Panc1 (cell line): ENCODE measurements around the gene ATG4B. TPM values are rescaled to one million over a fixed set of nuclear protein-coding genes. Genes with fewer than 3 reads are reported as not detected.

Source experiments
- ATAC-seq: fragments of 200-7000 bp; cut with Tn5 transposase; 2 replicates; pipeline ENCODE4 v1.9.1; 2020; ENCODE audit warnings: mild to moderate bottlenecking, moderate library complexity
- BruUV-seq: library from RNA; stranded (reverse); fragments of 400-500 nt; replicated peaks from 2 replicates; lab custom pipeline; 2021; lab: Mats Ljungman, UMichigan
- CTCF ChIA-PET: fragments of 300-600 bp; sonication (Branson Sonifier 250); formaldehyde crosslinking; loops from one replicate; lab custom pipeline; 2022; ENCODE audit warnings: antibody characterized with exemption; lab: Charles Lee
- POLR2A ChIA-PET: fragments of 300-600 bp; sonication (Branson Sonifier 250); formaldehyde crosslinking; loops from one replicate; lab custom pipeline; 2022; ENCODE audit warnings: antibody characterized with exemption; lab: Charles Lee
- DNase-seq: peaks from one replicate; pipeline ENCODE4 v3.0.0-alpha.2; 2010; ENCODE audit warnings: low read depth, low spot score
- H3K27ac ChIP-seq: 2 replicates; pipeline ENCODE4 v1.5.1; 2011; ENCODE audit warnings: mild to moderate bottlenecking, low read length, inconsistent platforms
- H3K27me3 ChIP-seq: fragments of 200-500 bp; sonication (Bioruptor generic); 2 replicates; pipeline ENCODE4 v1.6.0; 2014; ENCODE audit warnings: low read length, inconsistent platforms; ENCODE audit not compliant: control insufficient read depth, insufficient read depth
- H3K36me3 ChIP-seq: fragments of 200-500 bp; sonication (Bioruptor generic); 2 replicates; pipeline ENCODE4 v1.5.1; 2014; ENCODE audit warnings: inconsistent platforms, mild to moderate bottlenecking, low read length, moderate library complexity; ENCODE audit not compliant: control insufficient read depth, insufficient read depth
- H3K4me1 ChIP-seq: 2 replicates; pipeline ENCODE4 v1.5.1; 2011; ENCODE audit warnings: inconsistent platforms, mild to moderate bottlenecking, low read length, moderate library complexity; ENCODE audit not compliant: control insufficient read depth, insufficient read depth
- H3K4me3 ChIP-seq, 2 experiments: 2 replicates each; pipeline ENCODE4 v1.5.1; 2011 to 2012; ENCODE audit warnings: low read depth in 2 of 2, low read length in 2 of 2, mild to moderate bottlenecking in 2 of 2, inconsistent platforms in 1 of 2, moderate library complexity in 1 of 2
- H3K9me3 ChIP-seq: fragments of 200-500 bp; sonication (Bioruptor generic); 2 replicates; pipeline ENCODE4 v1.5.1; 2014; ENCODE audit warnings: low read depth, mild to moderate bottlenecking, inconsistent platforms, low read length, moderate library complexity; ENCODE audit not compliant: control insufficient read depth, insufficient read depth
- CTCF ChIP-seq: fragments of 450-650 bp; IDR thresholded peaks from 2 replicates; pipeline ENCODE4 v1.5.1; 2017; ENCODE audit warnings: mild to moderate bottlenecking
- POLR2AphosphoS5 ChIP-seq: IDR thresholded peaks from 2 replicates; pipeline ENCODE4 v1.6.1; 2012; ENCODE audit warnings: mild to moderate bottlenecking, low read depth, low read length, moderate library complexity
- REST ChIP-seq, 2 experiments: IDR thresholded peaks; 2 replicates each; pipeline ENCODE4 v1.6.1; 2011 to 2012; ENCODE audit warnings: low read depth in 2 of 2, control low read depth in 1 of 2, low read length in 1 of 2, mild to moderate bottlenecking in 1 of 2, moderate library complexity in 1 of 2; ENCODE audit not compliant: insufficient read depth in 1 of 2
- SIN3A ChIP-seq: IDR thresholded peaks from 2 replicates; pipeline ENCODE4 v1.6.1; 2012; ENCODE audit warnings: low read depth, mild to moderate bottlenecking, low read length, moderate library complexity, borderline replicate concordance; ENCODE audit not compliant: insufficient read depth
- TCF7L2 ChIP-seq: IDR thresholded peaks from 2 replicates; pipeline ENCODE4 v1.6.1; 2011; ENCODE audit warnings: mild to moderate bottlenecking, low read depth, low read length, inconsistent platforms
- in situ Hi-C: cut with HindIII; loops from 2 replicates; pipeline ENCODE4 v1.10.0; 2016; ENCODE audit warnings: low sequenced_read_pairs, low pct_unique_long_range_greater_than_20kb
- intact Hi-C: fragments of 100-400 bp; cut with micrococcal nuclease; formaldehyde crosslinking; loops from one replicate; pipeline ENCODE4 v1.10.0; 2022; ENCODE audit not compliant: unreplicated experiment
- total RNA-seq: library from RNA; stranded (reverse); gene quantifications from one replicate; pipeline ENCODE4 v1.2.1, GENCODE V29; 2021; ENCODE audit not compliant: unreplicated experiment

The ATG4B gene
- total RNA-seq, 1 experiment from 2014 or later: 84.2 TPM

- DNase-seq: no peak
- in situ Hi-C loops (no loop called here), intact Hi-C loops (no loop called here)
- ChIA-PET POLR2A (no interaction called here), CTCF (no interaction called here)
- no peak for ATAC-seq
- TF ChIP-seq POLR2AphosphoS5 (no peak), REST (IDR thresholded peaks at IDR 0.05; ENCODE audit: insufficient read depth in 1 of 2, low read depth in 2 of 2, low read length in 1 of 2) (no peak), SIN3A (no peak), CTCF (no peak), TCF7L2 (no peak)
- no TSS peak for BruUV-seq
- Histone ChIP-seq H3K27ac (no peak overlapping the region), H3K27me3 (no peaks in the 10 kb centered on the region), H3K4me1 (peaks cover 11% of the 10 kb centered on the region), H3K4me3 (peak overlapping the region; percentile 65 to 82; a peak in 3 of 4 replicates), H3K36me3 (peaks cover 3% of the 10 kb centered on the region; the same call in 1 of the 2 replicates), H3K9me3 (peaks cover 5% of the 10 kb centered on the region; the same call in 1 of the 2 replicates)
Measured at GRCh38 chr2:241638940-241639339, 1.4 kb downstream of the ATG4B start.

GRCh38 chr2:241639385-241639784, 1.9 kb downstream of the ATG4B start:
- no peak for DNase-seq
- ATAC-seq: no peak
- Histone ChIP-seq H3K36me3 (peaks cover 3% of the 10 kb centered on the region; the same call in 1 of the 2 replicates), H3K4me1 (peaks cover 11% of the 10 kb centered on the region), H3K27me3 (no peaks in the 10 kb centered on the region), H3K27ac (no peak overlapping the region), H3K4me3 (no peak overlapping the region), H3K9me3 (peaks cover 5% of the 10 kb centered on the region; the same call in 1 of the 2 replicates)
- ChIA-PET CTCF (no interaction called here), POLR2A (no interaction called here)
- BruUV-seq: no TSS peak
- in situ Hi-C loops: no loop called here
- intact Hi-C loops: no loop called here
- no peak for TF ChIP-seq TCF7L2
- TF ChIP-seq SIN3A: no peak
- no peak for TF ChIP-seq CTCF
- no peak for TF ChIP-seq REST (IDR thresholded peaks at IDR 0.05; ENCODE audit: insufficient read depth in 1 of 2, low read depth in 2 of 2, low read length in 1 of 2)
- no peak for TF ChIP-seq POLR2AphosphoS5
